DND-41 (cell line): ENCODE measurements around the gene SEC24D.

Experiments
- ATAC-seq: fragments of 200-7000 bp; cut with Tn5 transposase; 3 replicates; pipeline ENCODE4 v1.9.1; 2021; ENCODE audit warnings: low read depth; ENCODE audit not compliant: insufficient read depth
- DNase-seq: peaks from one replicate; pipeline ENCODE4 v3.0.0-alpha.2; 2020
- H2AFZ ChIP-seq: 2 replicates; pipeline ENCODE4 v1.6.0; 2012; ENCODE audit warnings: low read depth, low read length
- H3K27ac ChIP-seq: 2 replicates; pipeline ENCODE4 v1.5.1; 2012; ENCODE audit warnings: low read length, inconsistent platforms
- H3K27me3 ChIP-seq: fragments of 200-600 bp; sonication (generic); 2 replicates; pipeline ENCODE4 v1.6.0; 2012; ENCODE audit warnings: low read length, mild to moderate bottlenecking, inconsistent platforms; ENCODE audit not compliant: insufficient read depth, poor library complexity
- H3K36me3 ChIP-seq: 2 replicates; pipeline ENCODE4 v1.5.1; 2012; ENCODE audit warnings: low read length, inconsistent platforms; ENCODE audit not compliant: insufficient read depth
- H3K4me1 ChIP-seq: 2 replicates; pipeline ENCODE4 v1.5.1; 2012; ENCODE audit warnings: mild to moderate bottlenecking, low read length; ENCODE audit not compliant: insufficient read depth
- H3K4me2 ChIP-seq: 2 replicates; pipeline ENCODE4 v1.6.0; 2012; ENCODE audit warnings: mild to moderate bottlenecking, moderate library complexity, low read length, inconsistent platforms; ENCODE audit not compliant: insufficient read depth
- H3K4me3 ChIP-seq, 2 experiments: fragments of 200-600 bp in 1 of 2; shearing (Covaris generic) in 1 of 2; 2 replicates each; pipeline ENCODE4 v1.5.1; 2012 to 2016; ENCODE audit warnings: inconsistent platforms in 2 of 2, low read length in 2 of 2, mild to moderate bottlenecking in 2 of 2, low read depth in 1 of 2, moderate library complexity in 1 of 2
- H3K79me2 ChIP-seq: 2 replicates; pipeline ENCODE4 v1.6.0; 2012; ENCODE audit warnings: low read length, inconsistent platforms; ENCODE audit not compliant: insufficient read depth
- H3K9ac ChIP-seq: 2 replicates; pipeline ENCODE4 v1.6.0; 2012; ENCODE audit warnings: low read depth, mild to moderate bottlenecking, inconsistent platforms, low read length, moderate library complexity
- H3K9me3 ChIP-seq: 2 replicates; pipeline ENCODE4 v1.5.1; 2012; ENCODE audit warnings: low read length, moderate library complexity, mild to moderate bottlenecking, inconsistent platforms; ENCODE audit not compliant: insufficient read depth, severe bottlenecking
- H4K20me1 ChIP-seq: 2 replicates; pipeline ENCODE4 v1.6.0; 2012; ENCODE audit warnings: low read length; ENCODE audit not compliant: insufficient read depth
- EZH2 ChIP-seq: IDR thresholded peaks from 3 replicates; pipeline ENCODE4 v1.6.1; 2012; ENCODE audit warnings: borderline replicate concordance, low read depth, mild to moderate bottlenecking, moderate library complexity, low read length, inconsistent platforms; ENCODE audit not compliant: severe bottlenecking
- TF ChIP-seq, protein P1 (sequence below): IDR thresholded peaks from 2 replicates; pipeline ENCODE4 v1.5.1; 2012; ENCODE audit warnings: borderline replicate concordance, low read length, moderate library complexity, mild to moderate bottlenecking; ENCODE audit not compliant: poor library complexity, severe bottlenecking; ENCODE audit errors: extremely low read depth

Gene SEC24D

GRCh38 chr4:118756958-118757357 is 79.0 kb downstream of the SEC24D start:
- Histone ChIP-seq H3K4me1 (no peaks in the 10 kb centered on the region), H3K79me2 (no peaks in the 10 kb centered on the region), H3K9me3 (no peaks in the 10 kb centered on the region), H3K9ac (no peak overlapping the region), H3K4me2 (no peak overlapping the region), H3K36me3 (peaks cover 32% of the 10 kb centered on the region; the same call in 1 of the 2 replicates), H3K27me3 (no peaks in the 10 kb centered on the region), H4K20me1 (no peaks in the 10 kb centered on the region), H3K4me3 (no peak overlapping the region), H3K27ac (no peak overlapping the region), H2AFZ (no peak overlapping the region)
- no peak for DNase-seq
- TF ChIP-seq, protein P1, sequence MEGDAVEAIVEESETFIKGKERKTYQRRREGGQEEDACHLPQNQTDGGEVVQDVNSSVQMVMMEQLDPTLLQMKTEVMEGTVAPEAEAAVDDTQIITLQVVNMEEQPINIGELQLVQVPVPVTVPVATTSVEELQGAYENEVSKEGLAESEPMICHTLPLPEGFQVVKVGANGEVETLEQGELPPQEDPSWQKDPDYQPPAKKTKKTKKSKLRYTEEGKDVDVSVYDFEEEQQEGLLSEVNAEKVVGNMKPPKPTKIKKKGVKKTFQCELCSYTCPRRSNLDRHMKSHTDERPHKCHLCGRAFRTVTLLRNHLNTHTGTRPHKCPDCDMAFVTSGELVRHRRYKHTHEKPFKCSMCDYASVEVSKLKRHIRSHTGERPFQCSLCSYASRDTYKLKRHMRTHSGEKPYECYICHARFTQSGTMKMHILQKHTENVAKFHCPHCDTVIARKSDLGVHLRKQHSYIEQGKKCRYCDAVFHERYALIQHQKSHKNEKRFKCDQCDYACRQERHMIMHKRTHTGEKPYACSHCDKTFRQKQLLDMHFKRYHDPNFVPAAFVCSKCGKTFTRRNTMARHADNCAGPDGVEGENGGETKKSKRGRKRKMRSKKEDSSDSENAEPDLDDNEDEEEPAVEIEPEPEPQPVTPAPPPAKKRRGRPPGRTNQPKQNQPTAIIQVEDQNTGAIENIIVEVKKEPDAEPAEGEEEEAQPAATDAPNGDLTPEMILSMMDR: no peak
- TF ChIP-seq EZH2: no peak
- no peak for ATAC-seq

- Histone ChIP-seq H3K27ac (no peak overlapping the region), H3K4me2 (no peak overlapping the region), H3K9ac (no peak overlapping the region), H3K27me3 (no peaks in the 10 kb centered on the region), H3K4me1 (no peaks in the 10 kb centered on the region), H3K79me2 (no peaks in the 10 kb centered on the region), H3K36me3 (peaks cover 34% of the 10 kb centered on the region; the same call in 1 of the 2 replicates), H3K9me3 (no peaks in the 10 kb centered on the region), H3K4me3 (no peak overlapping the region), H4K20me1 (no peaks in the 10 kb centered on the region), H2AFZ (no peak overlapping the region)
- ATAC-seq (no peak), DNase-seq (no peak)
- TF ChIP-seq EZH2: no peak
- TF ChIP-seq, protein P1: no peak
These were observed 79.5 kb downstream of the SEC24D start for GRCh38 chr4:118756429-118756828.

DNA sequence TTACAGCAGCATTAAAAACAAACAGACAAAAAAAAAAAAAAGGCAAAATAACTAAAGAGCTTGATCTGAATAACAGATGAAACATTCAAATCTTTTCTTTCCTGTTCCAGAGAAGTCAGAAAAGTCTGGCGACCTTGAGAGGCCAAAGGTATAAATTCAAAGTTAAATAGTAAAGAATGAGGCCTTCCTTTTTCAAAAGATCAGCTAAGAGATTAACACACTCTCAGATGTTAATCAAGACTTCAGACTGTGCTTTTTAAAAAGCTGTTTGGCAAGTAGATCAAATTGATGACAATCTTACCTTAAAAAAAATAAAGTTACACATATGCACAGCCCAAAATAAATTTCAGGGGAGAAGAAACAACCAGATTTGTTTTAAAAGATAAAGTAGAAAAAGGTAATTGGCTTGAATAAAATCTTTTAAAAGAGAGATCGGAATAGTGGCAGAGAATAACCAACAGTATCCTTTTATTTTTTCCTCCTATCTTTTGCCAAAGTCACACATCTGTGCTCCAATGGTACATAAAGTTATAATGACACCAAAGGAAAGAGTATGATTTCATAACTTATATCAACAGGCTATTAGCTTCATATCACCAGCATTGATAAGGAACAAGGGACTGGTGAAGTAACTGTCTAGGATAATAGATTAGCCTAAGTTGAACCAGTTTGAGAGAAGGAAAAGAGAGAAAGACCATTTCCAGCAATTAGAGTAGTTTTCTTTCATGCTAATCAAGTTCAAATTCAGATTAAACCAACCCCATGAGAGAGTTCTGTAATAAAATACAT is 80.3 kb downstream of the SEC24D start:
- no peak for TF ChIP-seq EZH2
- TF ChIP-seq, protein P1: no peak
- H3K4me3 ChIP-seq: no peak overlapping the region
- H3K9ac ChIP-seq: no peak overlapping the region
- no peaks in the 10 kb centered on the region for H3K4me1 ChIP-seq
- no peaks in the 10 kb centered on the region for H3K27me3 ChIP-seq
- no peaks in the 10 kb centered on the region for H3K9me3 ChIP-seq
- H3K36me3 ChIP-seq: peaks cover 38% of the 10 kb centered on the region; the same call in 1 of the 2 replicates
- H2AFZ ChIP-seq: no peak overlapping the region
- no peaks in the 10 kb centered on the region for H3K79me2 ChIP-seq
- no peak overlapping the region for H3K4me2 ChIP-seq
- no peaks in the 10 kb centered on the region for H4K20me1 ChIP-seq
- DNase-seq (no peak), ATAC-seq (no peak)
- no peak overlapping the region for H3K27ac ChIP-seq
